Caco-2 (cell line): ENCODE data around the gene CTCF. TPM values are rescaled to one million over a fixed set of nuclear protein-coding genes. Genes with fewer than 3 reads are reported as not detected.

ENCODE experiments used
- BruUV-seq: library from RNA; stranded (reverse); fragments of 400-500 nt; replicated peaks from 2 replicates; lab custom pipeline; 2021; lab: Mats Ljungman, UMichigan
- CTCF ChIA-PET: fragments of 300-600 bp; sonication (Branson Sonifier 250); formaldehyde crosslinking; loops from one replicate; lab custom pipeline; 2022; ENCODE audit warnings: antibody characterized with exemption; lab: Charles Lee
- POLR2A ChIA-PET: fragments of 300-600 bp; sonication (Branson Sonifier 250); formaldehyde crosslinking; loops from one replicate; lab custom pipeline; 2022; ENCODE audit warnings: antibody characterized with exemption; lab: Charles Lee
- DNase-seq, 2 experiments: peaks; one replicate each; pipeline versions ENCODE4 v3.0.0 to v3.0.0-alpha.2; 2020 to 2022
- H3K27me3 ChIP-seq: replicated peaks from 2 replicates; pipeline ENCODE4 v1.6.0; 2011; ENCODE audit warnings: low read length; ENCODE audit not compliant: control insufficient read depth, insufficient read depth
- H3K36me3 ChIP-seq: 2 replicates; pipeline ENCODE4 v1.5.1; 2011; ENCODE audit warnings: low read length; ENCODE audit not compliant: control insufficient read depth, insufficient read depth
- H3K4me1 ChIP-seq: fragments of 250-450 bp; sonication (Bioruptor Pico); 2 replicates; pipeline ENCODE4 v1.5.1; 2020; ENCODE audit warnings: mild to moderate bottlenecking
- H3K4me3 ChIP-seq: 2 replicates; pipeline ENCODE4 v1.5.1; 2011; ENCODE audit warnings: low read depth, mild to moderate bottlenecking, control low read depth, low read length
- H3K9me3 ChIP-seq: fragments of 250-450 bp; sonication (Bioruptor Pico); 2 replicates; pipeline ENCODE4 v1.5.1; 2020; ENCODE audit warnings: mild to moderate bottlenecking, moderate library complexity
- H3K27ac Mint-ChIP-seq: one replicate; pipeline ENCODE4 v1.8.0; 2022; ENCODE audit warnings: mixed read lengths; ENCODE audit not compliant: unreplicated experiment
- H3K27me3 Mint-ChIP-seq: one replicate; pipeline ENCODE4 v1.8.0; 2022; ENCODE audit warnings: mixed read lengths; ENCODE audit not compliant: insufficient read depth, unreplicated experiment
- H3K36me3 Mint-ChIP-seq: one replicate; pipeline ENCODE4 v1.8.0; 2022; ENCODE audit warnings: mild to moderate bottlenecking, mixed read lengths; ENCODE audit not compliant: insufficient read depth, unreplicated experiment
- H3K4me1 Mint-ChIP-seq: one replicate; pipeline ENCODE4 v1.8.0; 2022; ENCODE audit warnings: low read depth, mixed read lengths; ENCODE audit not compliant: unreplicated experiment
- H3K4me3 Mint-ChIP-seq: one replicate; pipeline ENCODE4 v1.8.0; 2022; ENCODE audit warnings: mild to moderate bottlenecking, moderate library complexity, mixed read lengths; ENCODE audit not compliant: unreplicated experiment
- H3K9me3 Mint-ChIP-seq: one replicate; pipeline ENCODE4 v1.8.0; 2022; ENCODE audit warnings: mixed read lengths; ENCODE audit not compliant: unreplicated experiment
- intact Hi-C: fragments of 100-400 bp; cut with micrococcal nuclease; formaldehyde crosslinking; loops from one replicate; pipeline ENCODE4 v1.10.0; 2022; ENCODE audit not compliant: unreplicated experiment
- total RNA-seq: library from RNA; stranded (reverse); gene quantifications from 2 replicates; pipeline ENCODE4 v1.2.3, GENCODE V29; 2022
- TF ChIP-seq, protein P1 (sequence below), 2 experiments: fragments of 200-600 bp in 1 of 2; IDR thresholded peaks; 1 replicate in 1 of 2; 2 replicates in 1 of 2; pipeline versions ENCODE4 v1.5.1 to v1.8.0; 2011 to 2022; ENCODE audit warnings: antibody characterized with exemption in 1 of 2, control low read depth in 1 of 2, inconsistent platforms in 1 of 2, low read depth in 1 of 2, low read length in 1 of 2, mild to moderate bottlenecking in 1 of 2, moderate library complexity in 1 of 2; ENCODE audit not compliant: insufficient read depth in 1 of 2, severe bottlenecking in 1 of 2, unreplicated experiment in 1 of 2

Gene CTCF
- total RNA-seq, 1 experiment from 2014 or later, result 67.8 TPM

DNA sequence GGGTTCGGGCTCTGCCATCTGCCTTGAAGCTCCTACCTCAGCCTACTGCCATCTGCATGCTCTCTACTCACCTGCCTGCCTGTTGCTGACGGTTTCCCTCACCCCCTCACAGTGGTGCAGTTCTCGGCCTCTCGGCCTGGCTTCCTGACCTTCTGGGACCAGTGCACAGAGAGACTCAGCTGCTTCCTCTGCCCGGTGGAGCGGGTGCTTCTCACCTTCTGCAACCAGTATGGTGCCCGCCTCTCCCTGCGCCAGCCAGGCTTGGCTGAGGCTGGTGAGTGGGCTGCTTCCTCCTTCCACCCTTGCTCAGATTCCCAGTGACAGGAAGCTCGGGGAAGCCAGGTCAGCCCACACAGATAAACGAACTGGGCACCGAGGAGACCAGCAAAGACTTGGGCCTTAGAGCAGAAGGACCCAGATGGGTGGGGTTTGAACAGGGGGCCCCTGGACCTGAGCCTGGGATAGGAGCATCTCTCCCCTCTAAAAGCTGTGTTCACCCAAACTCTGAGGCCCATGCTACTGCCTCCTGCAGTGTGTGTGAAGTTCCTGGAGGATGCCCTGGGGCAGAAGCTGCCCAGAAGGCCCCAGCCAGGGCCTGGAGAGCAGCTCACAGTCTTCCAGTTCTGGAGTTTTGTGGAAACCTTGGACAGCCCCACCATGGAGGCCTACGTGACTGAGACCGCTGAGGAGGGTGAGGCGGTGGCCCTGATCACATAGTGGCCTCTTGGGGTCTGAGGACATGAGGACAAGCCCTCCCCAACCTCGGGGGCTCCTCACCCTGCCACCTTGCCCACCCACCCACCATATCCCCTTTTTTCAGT is 17.3 kb upstream of the CTCF start:
- no TSS peak for BruUV-seq
- Histone ChIP-seq H3K36me3 (peaks cover 4% of the 10 kb centered on the region), H3K4me3 (no peak overlapping the region), H3K27me3 (no peaks in the 10 kb centered on the region; the same call in 1 of the 2 replicates), H3K4me1 (no peaks in the 10 kb centered on the region; the same call in 1 of the 2 replicates), H3K9me3 (no peaks in the 10 kb centered on the region)
- Mint-ChIP-seq H3K27ac (peak overlapping the region; percentile 70), H3K9me3 (no peaks in the 10 kb centered on the region), H3K4me1 (peaks cover 5% of the 10 kb centered on the region), H3K27me3 (no peaks in the 10 kb centered on the region), H3K36me3 (peaks cover 68% of the 10 kb centered on the region), H3K4me3 (no peak overlapping the region)
- CTCF ChIA-PET, result interaction anchor here (0.6 to 6.2 kb wide), 3 partner anchors 11 to 173 kb away, joined by 3 to 74 read pairs (median 3); no protein-coding TSS in a partner anchor
- TF ChIP-seq, protein P1, sequence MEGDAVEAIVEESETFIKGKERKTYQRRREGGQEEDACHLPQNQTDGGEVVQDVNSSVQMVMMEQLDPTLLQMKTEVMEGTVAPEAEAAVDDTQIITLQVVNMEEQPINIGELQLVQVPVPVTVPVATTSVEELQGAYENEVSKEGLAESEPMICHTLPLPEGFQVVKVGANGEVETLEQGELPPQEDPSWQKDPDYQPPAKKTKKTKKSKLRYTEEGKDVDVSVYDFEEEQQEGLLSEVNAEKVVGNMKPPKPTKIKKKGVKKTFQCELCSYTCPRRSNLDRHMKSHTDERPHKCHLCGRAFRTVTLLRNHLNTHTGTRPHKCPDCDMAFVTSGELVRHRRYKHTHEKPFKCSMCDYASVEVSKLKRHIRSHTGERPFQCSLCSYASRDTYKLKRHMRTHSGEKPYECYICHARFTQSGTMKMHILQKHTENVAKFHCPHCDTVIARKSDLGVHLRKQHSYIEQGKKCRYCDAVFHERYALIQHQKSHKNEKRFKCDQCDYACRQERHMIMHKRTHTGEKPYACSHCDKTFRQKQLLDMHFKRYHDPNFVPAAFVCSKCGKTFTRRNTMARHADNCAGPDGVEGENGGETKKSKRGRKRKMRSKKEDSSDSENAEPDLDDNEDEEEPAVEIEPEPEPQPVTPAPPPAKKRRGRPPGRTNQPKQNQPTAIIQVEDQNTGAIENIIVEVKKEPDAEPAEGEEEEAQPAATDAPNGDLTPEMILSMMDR (IDR thresholded peaks at IDR 0.05; ENCODE audit: insufficient read depth in 1 of 2, low read depth in 1 of 2, low read length in 1 of 2, severe bottlenecking in 1 of 2, unreplicated experiment in 1 of 2), result no peak
- intact Hi-C loops, result no loop called here
- POLR2A ChIA-PET, result no interaction called here
- DNase-seq, result no peak

DNA sequence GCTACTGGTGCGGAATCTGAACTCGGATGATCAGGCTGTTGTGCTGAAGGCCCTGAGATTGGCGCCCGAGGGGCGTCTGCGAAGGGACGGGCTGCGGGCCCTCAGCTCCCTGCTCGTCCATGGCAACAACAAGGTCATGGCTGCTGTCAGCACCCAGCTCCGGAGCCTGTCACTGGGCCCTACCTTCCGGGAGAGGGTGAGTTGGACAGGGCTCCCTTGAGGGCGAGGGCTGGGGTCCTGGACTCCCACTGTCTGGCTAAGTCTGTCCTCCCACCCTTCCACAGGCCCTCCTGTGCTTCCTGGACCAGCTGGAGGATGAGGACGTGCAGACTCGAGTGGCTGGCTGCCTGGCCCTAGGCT is 16.7 kb upstream of the CTCF start:
- H3K36me3 ChIP-seq, result peaks cover 4% of the 10 kb centered on the region
- CTCF ChIA-PET, result interaction anchor here (6.2 kb wide), 1 partner anchor 24 kb away, joined by 74 read pairs; no protein-coding TSS in a partner anchor

DNA sequence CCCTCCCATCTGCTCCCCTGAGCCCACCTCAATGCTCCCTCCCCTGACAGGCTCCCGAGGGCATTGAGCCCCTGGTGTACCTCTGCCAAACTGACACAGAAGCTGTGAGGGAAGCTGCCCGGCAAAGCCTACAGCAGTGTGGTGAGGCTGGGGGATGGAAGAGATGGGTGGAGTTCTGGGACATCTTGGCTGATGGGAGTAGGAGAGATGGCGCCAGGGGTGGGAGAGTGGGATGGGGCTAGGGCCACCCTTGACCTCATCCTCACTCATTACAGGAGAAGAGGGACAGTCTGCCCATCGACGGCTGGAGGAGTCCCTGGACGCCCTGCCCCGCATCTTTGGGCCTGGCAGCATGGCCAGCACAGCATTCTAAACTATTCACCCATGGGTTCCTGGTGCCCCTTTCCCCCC is 16.2 kb upstream of the CTCF start:
- Mint-ChIP-seq H3K36me3 (peaks cover 61% of the 10 kb centered on the region), H3K4me3 (no peak overlapping the region), H3K27ac (peak overlapping the region; percentile 68), H3K27me3 (no peaks in the 10 kb centered on the region), H3K9me3 (no peaks in the 10 kb centered on the region), H3K4me1 (peaks cover 5% of the 10 kb centered on the region)
- POLR2A ChIA-PET, result no interaction called here
- BruUV-seq, result TSS peak; percentile 62
- Histone ChIP-seq H3K4me3 (no peak overlapping the region), H3K36me3 (peaks cover 4% of the 10 kb centered on the region), H3K4me1 (no peaks in the 10 kb centered on the region), H3K27me3 (no peaks in the 10 kb centered on the region; the same call in 1 of the 2 replicates), H3K9me3 (no peaks in the 10 kb centered on the region)
- CTCF ChIA-PET, result interaction anchor here (1.6 to 6.2 kb wide), 3 partner anchors 10 to 25 kb away, joined by 8 to 74 read pairs (median 68); partner anchors contain the start of gene CTCF
- TF ChIP-seq, protein P1 (IDR thresholded peaks at IDR 0.05; ENCODE audit: insufficient read depth in 1 of 2, low read depth in 1 of 2, low read length in 1 of 2, severe bottlenecking in 1 of 2, unreplicated experiment in 1 of 2), result no peak
- intact Hi-C loops, result no loop called here
- DNase-seq, result no peak

More for the DNA sequence above, 16.7 kb upstream of the CTCF start:
- H3K27me3 Mint-ChIP-seq, result no peaks in the 10 kb centered on the region
- TF ChIP-seq, protein P1 (IDR thresholded peaks at IDR 0.05; ENCODE audit: insufficient read depth in 1 of 2, low read depth in 1 of 2, low read length in 1 of 2, severe bottlenecking in 1 of 2, unreplicated experiment in 1 of 2), result no peak
- no peak for DNase-seq
- POLR2A ChIA-PET, result no interaction called here
- Histone ChIP-seq H3K9me3 (no peaks in the 10 kb centered on the region), H3K4me1 (no peaks in the 10 kb centered on the region), H3K27me3 (no peaks in the 10 kb centered on the region; the same call in 1 of the 2 replicates), H3K4me3 (no peak overlapping the region)
- H3K9me3 Mint-ChIP-seq, result no peaks in the 10 kb centered on the region
- no TSS peak for BruUV-seq
- intact Hi-C loops, result no loop called here
- H3K4me3 Mint-ChIP-seq, result no peak overlapping the region
- no peak overlapping the region for H3K27ac Mint-ChIP-seq
- H3K4me1 Mint-ChIP-seq, result peaks cover 5% of the 10 kb centered on the region
- H3K36me3 Mint-ChIP-seq, result peaks cover 66% of the 10 kb centered on the region
